H1 (cell line): ENCODE data around the gene ZRANB3. TPM values are rescaled to one million over a fixed set of nuclear protein-coding genes. Genes with fewer than 3 reads are reported as not detected.

Experiments used
- CTCF ChIA-PET: fragments of 300-600 bp; sonication (Branson Sonifier 250); formaldehyde crosslinking; loops from one replicate; lab custom pipeline; 2021; ENCODE audit not compliant: partially characterized antibody; lab: Charles Lee
- POLR2A ChIA-PET: fragments of 300-600 bp; sonication (Branson Sonifier 250); formaldehyde crosslinking; loops from one replicate; lab custom pipeline; 2021; ENCODE audit warnings: inconsistent platforms; ENCODE audit not compliant: partially characterized antibody; lab: Charles Lee
- DNase-seq, 2 experiments: peaks; one replicate each; pipeline versions ENCODE4 v3.0.0 to v3.0.0-alpha.2; 2010 to 2022; ENCODE audit warnings: low spot score in 2 of 2, low read depth in 1 of 2, mixed read lengths in 1 of 2
- FAIRE-seq: peaks from 2 replicates; lab custom pipeline; 2011; peaks lifted over from hg19 to GRCh38; lab: Jason Lieb, UNC
- H2AFZ ChIP-seq: 2 replicates; pipeline ENCODE4 v1.8.1; 2012; ENCODE audit warnings: low read length, inconsistent platforms
- H2AK5ac ChIP-seq: 2 replicates; pipeline ENCODE4 v1.6.1; 2013; ENCODE audit warnings: low read depth, low read length
- H2BK120ac ChIP-seq: replicated peaks from 2 replicates; pipeline ENCODE3; 2013; ENCODE audit warnings: low read depth, low read length, inconsistent platforms
- H2BK12ac ChIP-seq: 2 replicates; pipeline ENCODE4 v1.6.1; 2013; ENCODE audit warnings: low read depth, low read length
- H2BK15ac ChIP-seq: 2 replicates; pipeline ENCODE4 v1.6.1; 2013; ENCODE audit warnings: low read length
- H2BK20ac ChIP-seq: 2 replicates; pipeline ENCODE4 v1.6.1; 2013; ENCODE audit warnings: low read length
- H2BK5ac ChIP-seq: 2 replicates; pipeline ENCODE4 v1.6.1; 2013; ENCODE audit warnings: low read depth, low read length
- H3K14ac ChIP-seq: 2 replicates; pipeline ENCODE4 v1.6.1; 2013; ENCODE audit warnings: inconsistent platforms; ENCODE audit not compliant: insufficient read length
- H3K18ac ChIP-seq: 2 replicates; pipeline ENCODE4 v1.6.1; 2013; ENCODE audit warnings: low read length; ENCODE audit errors: extremely low read depth
- H3K23ac ChIP-seq: 2 replicates; pipeline ENCODE4 v1.6.1; 2013; ENCODE audit warnings: inconsistent platforms; ENCODE audit not compliant: insufficient read length
- H3K23me2 ChIP-seq: 2 replicates; pipeline ENCODE4 v1.6.1; 2013; ENCODE audit warnings: low read depth, low read length
- H3K27ac ChIP-seq: 2 replicates; pipeline ENCODE4 v1.6.1; 2011; ENCODE audit warnings: low read depth, low read length, inconsistent platforms
- H3K27me3 ChIP-seq, 4 experiments: replicated peaks in 1 of 4; 1 replicate in 1 of 4; 2 replicates in 3 of 4; pipeline versions ENCODE4 v1.6.1 to v1.8.1; 2011 to 2013; ENCODE audit warnings: low read length in 3 of 4, mild to moderate bottlenecking in 3 of 4, inconsistent platforms in 2 of 4, mixed read lengths in 2 of 4, moderate library complexity in 1 of 4; ENCODE audit not compliant: control insufficient read depth in 3 of 4, insufficient read depth in 3 of 4; ENCODE audit errors: extremely low read depth in 1 of 4
- H3K36me3 ChIP-seq, 4 experiments: 2 replicates each; pipeline versions ENCODE4 v1.6.1 to v1.8.1; 2011 to 2013; ENCODE audit warnings: mild to moderate bottlenecking in 4 of 4, low read length in 3 of 4, moderate library complexity in 2 of 4, control low read depth in 1 of 4, inconsistent platforms in 1 of 4; ENCODE audit not compliant: insufficient read depth in 4 of 4, control insufficient read depth in 2 of 4
- H3K4ac ChIP-seq: replicated peaks from 2 replicates; pipeline ENCODE3; 2013; ENCODE audit warnings: low read length, low read depth, mixed read lengths, inconsistent platforms; ENCODE audit not compliant: insufficient read length
- H3K4me1 ChIP-seq, 4 experiments: replicated peaks in 1 of 4; 1 replicate in 1 of 4; 2 replicates in 3 of 4; pipeline versions ENCODE4 v1.6.1 to v1.8.1; 2011 to 2013; ENCODE audit warnings: low read length in 3 of 4, inconsistent platforms in 2 of 4, mixed read lengths in 1 of 4; ENCODE audit not compliant: insufficient read depth in 4 of 4, control insufficient read depth in 3 of 4
- H3K4me2 ChIP-seq, 2 experiments: 2 replicates each; pipeline versions ENCODE4 v1.6.1 to v1.8.1; 2011 to 2013; ENCODE audit warnings: low read depth in 2 of 2, low read length in 2 of 2, control low read depth in 1 of 2, inconsistent platforms in 1 of 2, mild to moderate bottlenecking in 1 of 2; ENCODE audit not compliant: insufficient read depth in 1 of 2
- H3K4me3 ChIP-seq, 4 experiments: fragments of 200-600, 300-600 bp in 1 of 4; sonication (generic), shearing (Covaris generic), sonication (Bioruptor Twin) in 1 of 4; 2 replicates each; pipeline versions ENCODE4 v1.5.1 to v1.8.1; 2011 to 2016; ENCODE audit warnings: low read length in 4 of 4, low read depth in 3 of 4, control low read depth in 2 of 4, inconsistent platforms in 2 of 4, mild to moderate bottlenecking in 2 of 4, mixed read lengths in 1 of 4, moderate library complexity in 1 of 4; ENCODE audit not compliant: insufficient read depth in 2 of 4; ENCODE audit errors: extremely low read depth in 1 of 4
- H3K56ac ChIP-seq: replicated peaks from 2 replicates; pipeline ENCODE3; 2013; ENCODE audit warnings: low read depth, mild to moderate bottlenecking, mixed read lengths, low read length, inconsistent platforms; ENCODE audit not compliant: insufficient read length
- H3K79me1 ChIP-seq: 2 replicates; pipeline ENCODE4 v1.6.1; 2013; ENCODE audit warnings: low read depth, low read length, control low read depth
- H3K79me2 ChIP-seq, 2 experiments: 2 replicates each; pipeline versions ENCODE4 v1.6.1 to v1.8.1; 2012 to 2013; ENCODE audit warnings: low read length in 2 of 2, mild to moderate bottlenecking in 2 of 2, inconsistent platforms in 1 of 2; ENCODE audit not compliant: insufficient read depth in 2 of 2, control insufficient read depth in 1 of 2
- H3K9ac ChIP-seq, 4 experiments: replicated peaks in 1 of 4; 1 replicate in 1 of 4; 2 replicates in 3 of 4; pipeline versions ENCODE4 v1.6.1 to v1.8.1; 2011 to 2013; ENCODE audit warnings: low read depth in 3 of 4, low read length in 3 of 4, control low read depth in 2 of 4, mild to moderate bottlenecking in 2 of 4, moderate library complexity in 2 of 4, inconsistent platforms in 1 of 4; ENCODE audit errors: extremely low read depth in 1 of 4
- H3K9me3 ChIP-seq, 2 experiments: 2 replicates each; pipeline versions ENCODE4 v1.6.1 to v1.8.1; 2012 to 2013; ENCODE audit warnings: mild to moderate bottlenecking in 2 of 2, moderate library complexity in 2 of 2, control low read depth in 1 of 2, inconsistent platforms in 1 of 2, low read depth in 1 of 2, low read length in 1 of 2, mixed read lengths in 1 of 2; ENCODE audit not compliant: insufficient read depth in 2 of 2
- H4K20me1 ChIP-seq, 2 experiments: replicated peaks in 1 of 2; 2 replicates each; pipeline versions ENCODE3 to v1.8.1; 2011 to 2013; ENCODE audit warnings: inconsistent platforms in 2 of 2, low read length in 2 of 2, mild to moderate bottlenecking in 1 of 2; ENCODE audit not compliant: insufficient read depth in 2 of 2, control insufficient read depth in 1 of 2
- H4K5ac ChIP-seq: 2 replicates; pipeline ENCODE4 v1.6.1; 2013; ENCODE audit warnings: low read length, low read depth, mixed read lengths, inconsistent platforms; ENCODE audit not compliant: insufficient read length
- H4K8ac ChIP-seq: 2 replicates; pipeline ENCODE4 v1.8.0; 2013; ENCODE audit warnings: mild to moderate bottlenecking, moderate library complexity, low read length, inconsistent platforms; ENCODE audit not compliant: insufficient read depth; ENCODE audit errors: extremely low read depth
- H4K91ac ChIP-seq: replicated peaks from 2 replicates; pipeline ENCODE3; 2013; ENCODE audit warnings: low read length, mixed read lengths, inconsistent platforms; ENCODE audit not compliant: insufficient read length
- CREB1 ChIP-seq: IDR thresholded peaks from 2 replicates; pipeline ENCODE4 v1.6.1; 2012; ENCODE audit warnings: inconsistent platforms
- FOSL1 ChIP-seq: IDR thresholded peaks from 2 replicates; pipeline ENCODE4 v1.6.1; 2011; ENCODE audit warnings: mild to moderate bottlenecking, low read depth, low read length, moderate library complexity; ENCODE audit not compliant: insufficient read depth
- GABPA ChIP-seq: IDR thresholded peaks from 2 replicates; pipeline ENCODE4 v1.6.1; 2011; ENCODE audit warnings: mild to moderate bottlenecking, low read length, moderate library complexity, borderline replicate concordance; ENCODE audit not compliant: insufficient read depth
- JUND ChIP-seq: IDR thresholded peaks from 2 replicates; pipeline ENCODE4 v1.6.1; 2011; ENCODE audit warnings: mild to moderate bottlenecking, improper control_type of control experiment, low read length
- NRF1 ChIP-seq: IDR thresholded peaks from 2 replicates; pipeline ENCODE4 v1.6.1; 2011; ENCODE audit warnings: mild to moderate bottlenecking, low read depth, low read length, improper control_type of control experiment
- RBBP5 ChIP-seq: IDR thresholded peaks from 2 replicates; pipeline ENCODE4 v1.7.1; 2012; ENCODE audit warnings: low read depth, mild to moderate bottlenecking, inconsistent platforms, low read length, moderate library complexity, borderline replicate concordance
- SIRT6 ChIP-seq: IDR thresholded peaks from one replicate; pipeline ENCODE4 v1.7.1; 2012; ENCODE audit warnings: low read length, inconsistent platforms
- SP2 ChIP-seq: IDR thresholded peaks from 2 replicates; pipeline ENCODE4 v1.6.1; 2012; ENCODE audit warnings: mild to moderate bottlenecking, low read length, inconsistent platforms
- SP4 ChIP-seq: IDR thresholded peaks from 2 replicates; pipeline ENCODE4 v1.6.1; 2012; ENCODE audit warnings: low read length, inconsistent platforms
- WGBS, 2 experiments: shearing (Covaris generic) in 1 of 2; methylation state at CpG; one replicate each; pipeline versions ENCODE4 v1.1.6 to v1.1.7; 2013 to 2015; ENCODE audit warnings: low lambda C conversion rate in 2 of 2, mixed read lengths in 2 of 2, inconsistent platforms in 1 of 2, low coverage in 1 of 2, missing lambda C conversion rate in 1 of 2; ENCODE audit not compliant: insufficient replicate concordance in 2 of 2, insufficient coverage in 1 of 2, insufficient read length in 1 of 2; ENCODE audit errors: extremely low coverage in 1 of 2, missing lambda C conversion rate in 1 of 2; 5-methylcytosine and 5-hydroxymethylcytosine counted together
- polyA plus RNA-seq, 7 experiments: library from polyadenylated mRNA; depleted of rRNA in 3 of 7; stranded (reverse) in 5 of 7; unstranded in 2 of 7; fragments of >200 nt in 5 of 7; fragments of 200-250 nt in 2 of 7; gene quantifications; 1 replicate in 5 of 7; 2 replicates in 1 of 7; 4 replicates in 1 of 7; pipeline versions ENCODE4 v1.2.1 to v1.2.3, GENCODE V29; 2011 to 2013; ENCODE audit warnings: missing spikeins in 2 of 7, mixed read lengths in 2 of 7
- total RNA-seq: library from RNA; stranded (reverse); fragmentation: NEBNext Ultra II Directional; extraction: Animal tissue kit (Norgen Biotek cat#: 25700); gene quantifications from 2 replicates; pipeline ENCODE4 v1.2.1, GENCODE V29; 2021
- TF ChIP-seq, protein P1 (sequence below): IDR thresholded peaks from 2 replicates; pipeline ENCODE4 v1.6.1; 2011; ENCODE audit warnings: low read depth, mild to moderate bottlenecking, low read length; ENCODE audit not compliant: insufficient read depth

Gene ZRANB3
- total and polyA plus RNA-seq, 2 of the 8 experiments (the other 6 are each of a cell fraction or from before 2014, with no cell fraction given), result 4.5 to 19.3 TPM

DNA sequence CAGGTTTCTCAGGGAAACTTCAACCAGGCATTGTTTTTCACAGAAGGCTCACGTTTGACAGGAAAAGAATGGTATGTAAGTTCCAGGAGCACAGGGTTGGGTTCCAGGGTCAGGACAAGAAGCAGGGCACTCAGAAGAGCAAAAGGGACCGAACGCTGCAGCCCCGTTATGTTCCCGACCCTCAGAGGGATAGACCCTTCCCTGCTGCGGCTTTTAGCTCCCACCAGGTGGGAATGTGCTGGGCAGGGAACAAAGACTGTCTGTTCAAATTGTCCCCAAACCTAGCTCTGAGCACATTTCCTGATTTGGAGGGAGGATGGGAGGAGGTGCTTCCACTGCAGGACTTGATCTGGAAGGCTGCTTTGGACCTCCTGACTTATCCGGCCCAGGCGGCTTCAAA is 348.8 kb downstream of the ZRANB3 start:
- Histone ChIP-seq H3K27ac (0 out of 2 replicates have a peak overlapping the region, but pooled peaks have one; percentile 25), H3K4me1 (peaks cover 0 to 3% (median under 1%) of the 10 kb centered on the region in 4 experiments; a peak in 2 of 7 replicates), H4K91ac (no peak overlapping the region), H3K4me2 (no peak overlapping the region), H3K9me3 (peaks cover 0 to 2% of the 10 kb centered on the region in 2 experiments; a peak in 1 of 4 replicates), H2BK20ac (no peak overlapping the region), H2BK15ac (no peak overlapping the region), H4K8ac (no peak overlapping the region), H3K23ac (no peak overlapping the region), H3K4me3 (no peak overlapping the region), H4K20me1 (no peaks in the 10 kb centered on the region), H2BK5ac (no peak overlapping the region; the same call in 1 of the 2 replicates), H2AK5ac (no peak overlapping the region), H3K79me2 (no peaks in the 10 kb centered on the region), H2BK120ac (no peak overlapping the region), H4K5ac (no peak overlapping the region), H3K9ac (no peak overlapping the region), H3K56ac (no peak overlapping the region), H3K27me3 (no peaks in the 10 kb centered on the region), H3K4ac (no peak overlapping the region), H3K14ac (no peak overlapping the region), H2AFZ (no peak overlapping the region), H3K23me2 (no peaks in the 10 kb centered on the region), H3K36me3 (0 out of 8 replicates have a peak, but pooled peaks cover 0 to 3% (median 0%) of the 10 kb centered on the region in 4 experiments), H3K18ac (no peak overlapping the region), H2BK12ac (no peak overlapping the region), H3K79me1 (no peaks in the 10 kb centered on the region)
- FAIRE-seq, result no peak
- TF ChIP-seq FOSL1 (no peak), SP2 (no peak), NRF1 (no peak), CREB1 (no peak), JUND (no peak), RBBP5 (no peak), SIRT6 (no peak), SP4 (no peak), GABPA (no peak)
- TF ChIP-seq, protein P1, sequence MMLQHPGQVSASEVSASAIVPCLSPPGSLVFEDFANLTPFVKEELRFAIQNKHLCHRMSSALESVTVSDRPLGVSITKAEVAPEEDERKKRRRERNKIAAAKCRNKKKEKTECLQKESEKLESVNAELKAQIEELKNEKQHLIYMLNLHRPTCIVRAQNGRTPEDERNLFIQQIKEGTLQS, result no peak
- ChIA-PET CTCF (interaction anchor here (0.9 to 1.6 kb wide), 2 partner anchors 72 to 193 kb away, joined by 3 to 4 read pairs; no protein-coding TSS in a partner anchor), POLR2A (interaction anchor here (0.6 to 1.0 kb wide), 2 partner anchors 9 to 198 kb away, joined by 3 read pairs; no protein-coding TSS in a partner anchor)
- WGBS, 2 experiments, result 83% methylated on average over 8 of the region's 8 CpGs; no CpG with 5 or more reads in 1 of the 2 experiments
- DNase-seq, result no peak
